Epithelial cell of prostate (primary cell): ENCODE data around the gene GREB1.

Experiments used
- DNase-seq: peaks from one replicate; pipeline ENCODE4 v3.0.0-alpha.2; 2011; ENCODE audit warnings: low read depth, low spot score
- H3K27ac ChIP-seq: fragments of 450-650 bp; 2 replicates; pipeline ENCODE4 v1.5.1; 2017; ENCODE audit warnings: mild to moderate bottlenecking

GREB1 gene

DNA sequence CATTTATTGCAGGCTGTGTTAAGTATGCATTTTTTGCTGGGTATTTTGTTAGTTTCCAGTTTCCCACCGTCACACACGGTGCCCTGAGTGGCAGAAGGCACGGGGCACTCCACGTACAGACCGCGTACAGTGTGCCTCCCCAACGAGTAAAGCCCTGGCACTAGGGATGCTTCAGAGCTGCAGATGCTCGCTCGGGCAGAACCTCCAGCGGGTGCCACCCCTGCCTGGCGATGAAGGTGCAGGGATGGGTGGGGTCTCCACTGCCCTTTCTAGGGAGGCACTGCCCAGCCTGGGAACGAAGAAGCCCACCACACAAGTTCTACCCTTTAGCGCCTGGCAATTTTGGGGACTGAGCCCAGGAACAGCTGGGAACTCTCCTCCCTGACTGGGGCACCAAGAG is 4.1 kb downstream of the GREB1 start:
- DNase-seq: no peak
- no peak overlapping the region for H3K27ac ChIP-seq

DNA sequence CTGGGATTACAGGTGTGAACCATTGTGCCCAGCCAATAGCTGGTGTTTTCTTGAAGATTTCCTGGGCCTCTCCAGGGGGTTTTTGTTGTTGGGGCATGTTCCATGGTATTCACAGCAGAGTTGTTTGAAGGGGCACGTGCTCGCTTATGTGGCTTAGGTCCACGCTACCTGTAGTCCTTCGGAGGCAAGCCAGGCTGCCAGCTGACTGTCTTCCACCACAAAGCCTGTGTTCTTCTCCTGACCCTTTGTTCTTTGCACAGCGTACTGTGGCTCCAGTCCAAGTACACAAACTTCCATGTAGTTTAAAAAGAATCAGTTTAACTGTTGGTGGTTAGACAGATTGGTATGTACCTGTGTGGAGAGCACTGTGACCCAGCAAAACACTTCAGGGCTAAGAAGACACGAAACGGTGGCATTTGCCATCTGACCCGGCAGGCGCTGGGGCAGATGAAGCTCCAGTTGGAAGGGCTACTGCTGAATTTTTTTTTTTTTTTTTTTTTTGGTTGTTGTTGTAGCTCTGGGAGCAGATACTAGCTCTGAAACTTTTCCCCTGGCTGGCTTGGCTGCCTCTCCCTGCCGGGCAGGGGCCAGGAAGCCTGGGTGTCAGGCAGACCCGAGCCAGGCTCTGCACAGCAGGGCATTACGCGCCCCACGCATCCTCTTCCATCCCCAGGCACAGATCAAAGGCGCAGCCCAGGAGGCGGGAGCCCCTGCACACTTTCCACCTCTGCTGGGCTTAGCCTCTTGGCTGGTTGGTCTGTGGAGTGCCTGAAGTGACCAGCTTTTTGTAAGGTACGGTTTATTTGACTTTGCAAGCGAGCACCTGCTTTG is 5.7 kb downstream of the GREB1 start:
- no peak for DNase-seq
- no peak overlapping the region for H3K27ac ChIP-seq

DNA sequence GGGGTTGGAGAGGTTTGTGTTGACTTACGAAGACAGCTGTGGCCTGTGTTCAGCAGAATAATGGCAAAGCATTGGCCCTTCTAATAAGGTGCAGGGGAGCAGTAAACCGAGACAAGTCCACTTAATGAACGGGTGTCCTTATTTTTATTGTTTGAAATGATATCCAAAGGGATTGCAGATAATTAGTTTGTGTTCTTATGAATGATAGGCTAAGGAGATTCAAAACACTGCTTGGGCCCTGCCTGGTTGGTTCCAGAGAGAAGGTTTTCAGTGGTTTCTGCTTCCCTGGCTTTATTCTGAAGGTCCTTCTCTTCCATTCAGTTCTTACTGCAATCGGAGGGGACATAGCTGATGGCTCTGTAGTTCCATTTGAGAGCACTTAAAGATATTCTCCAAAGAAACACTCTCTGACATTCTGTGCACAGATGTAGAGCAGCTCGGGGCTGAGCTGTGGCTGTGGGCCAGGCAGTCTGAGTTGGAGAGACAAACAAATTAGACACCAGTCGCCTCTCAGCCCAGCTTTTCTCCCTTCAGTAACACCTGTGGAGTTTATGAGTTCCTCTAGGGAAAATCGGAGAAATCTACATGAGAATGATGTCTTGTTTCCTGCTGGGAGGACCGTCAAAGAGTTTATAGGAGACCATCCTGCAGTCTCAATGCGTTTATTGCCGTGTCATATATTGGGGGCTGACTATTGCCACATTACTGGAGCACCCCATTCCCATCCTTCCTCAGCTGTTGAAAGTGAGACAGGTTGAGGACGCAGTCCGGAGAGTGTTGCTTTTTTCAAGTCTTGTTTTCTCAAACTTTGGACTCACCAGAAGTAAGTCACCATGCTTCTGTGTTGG is 6.5 kb downstream of the GREB1 start:
- no peak overlapping the region for H3K27ac ChIP-seq
- no peak for DNase-seq

DNA sequence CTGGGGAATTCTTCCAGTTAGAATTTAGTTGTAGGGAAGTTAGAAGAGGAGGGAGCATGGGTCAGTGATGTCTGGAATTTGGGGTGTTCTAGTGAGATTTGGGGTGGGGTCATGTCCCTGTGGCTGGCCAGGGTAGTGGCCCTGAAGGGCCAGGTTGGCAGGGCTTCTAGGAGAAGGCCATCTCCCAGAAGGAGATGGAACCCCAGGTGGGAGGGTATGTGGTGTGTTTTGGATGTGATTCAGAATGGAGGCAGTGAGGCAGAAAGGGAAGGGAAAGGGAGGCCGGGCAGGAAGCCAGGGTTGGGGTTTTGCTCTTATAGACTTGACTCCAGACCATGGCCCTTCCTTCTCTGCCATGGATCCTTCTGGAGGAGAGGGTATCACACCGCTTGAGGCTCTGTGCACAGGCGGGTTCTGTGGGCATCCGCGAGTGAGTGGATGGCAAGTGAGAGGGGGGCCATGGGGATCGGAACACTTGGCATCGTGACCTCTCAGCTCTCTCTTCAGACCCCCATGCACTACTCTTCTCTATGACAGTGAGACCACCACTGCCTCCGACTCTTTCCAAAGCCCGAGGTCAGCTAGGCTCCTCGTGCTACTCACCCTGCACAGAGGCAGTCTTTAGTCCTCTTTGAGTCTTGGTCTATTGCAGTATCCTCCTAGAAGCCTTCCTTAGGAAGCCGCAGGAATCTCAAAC is 7.3 kb downstream of the GREB1 start:
- DNase-seq: no peak
- H3K27ac ChIP-seq: no peak overlapping the region

DNA sequence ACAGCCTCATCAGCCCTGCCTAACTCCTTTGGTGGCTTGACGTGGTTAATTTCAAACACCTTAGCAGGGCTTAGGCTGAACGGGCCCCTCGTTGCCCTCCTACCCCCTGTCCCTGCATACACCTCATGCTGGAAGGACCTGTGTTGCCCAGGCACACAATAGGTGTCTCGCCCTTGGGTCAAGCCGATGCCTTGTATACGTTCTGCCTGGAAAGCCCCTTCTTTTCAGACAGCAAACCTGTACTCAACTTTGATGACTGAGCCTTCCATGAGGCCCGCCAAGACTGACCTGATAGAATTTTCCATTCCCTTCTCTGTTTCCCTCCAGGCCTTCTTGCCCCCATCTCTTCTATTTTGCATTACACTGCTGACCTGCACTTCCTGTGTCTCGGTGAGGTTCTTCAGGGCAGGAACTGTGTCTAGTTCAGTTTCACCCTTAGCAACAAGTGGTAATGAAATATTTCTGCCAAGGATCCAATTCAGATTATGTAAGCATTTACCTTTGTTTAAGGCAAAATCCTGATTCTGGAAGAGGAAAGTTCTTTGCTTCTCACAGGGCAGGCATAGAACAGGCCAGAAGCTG is 7.9 kb downstream of the GREB1 start:
- DNase-seq: no peak
- H3K27ac ChIP-seq: no peak overlapping the region

DNA sequence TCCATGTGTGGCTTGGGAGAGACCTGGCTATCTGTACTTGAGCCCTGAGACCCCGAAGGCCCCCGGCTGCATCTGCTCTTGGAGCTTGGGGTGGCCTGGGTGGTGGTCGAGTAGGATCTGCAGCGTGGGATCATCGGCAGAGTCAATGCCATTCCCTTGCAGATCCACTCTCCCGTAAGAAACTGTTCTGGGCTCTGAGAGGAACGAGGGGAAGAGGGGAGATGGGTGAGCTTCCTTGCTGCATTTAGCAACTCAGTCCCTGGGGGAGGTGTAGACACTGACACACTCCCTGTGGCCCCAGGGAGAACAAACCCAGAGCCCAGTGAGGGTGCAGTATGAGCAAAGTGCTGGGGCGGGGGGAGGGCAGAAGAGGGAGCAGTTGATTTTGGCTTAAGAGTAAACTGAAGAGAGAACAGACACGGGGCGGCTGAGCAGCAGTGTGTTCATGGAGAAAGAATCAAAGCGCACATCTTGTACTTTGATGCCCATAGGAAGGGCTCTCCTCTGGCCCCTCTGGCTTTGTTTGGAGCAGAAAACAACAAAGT is 8.5 kb downstream of the GREB1 start:
- no peak for DNase-seq
- no peak overlapping the region for H3K27ac ChIP-seq

DNA sequence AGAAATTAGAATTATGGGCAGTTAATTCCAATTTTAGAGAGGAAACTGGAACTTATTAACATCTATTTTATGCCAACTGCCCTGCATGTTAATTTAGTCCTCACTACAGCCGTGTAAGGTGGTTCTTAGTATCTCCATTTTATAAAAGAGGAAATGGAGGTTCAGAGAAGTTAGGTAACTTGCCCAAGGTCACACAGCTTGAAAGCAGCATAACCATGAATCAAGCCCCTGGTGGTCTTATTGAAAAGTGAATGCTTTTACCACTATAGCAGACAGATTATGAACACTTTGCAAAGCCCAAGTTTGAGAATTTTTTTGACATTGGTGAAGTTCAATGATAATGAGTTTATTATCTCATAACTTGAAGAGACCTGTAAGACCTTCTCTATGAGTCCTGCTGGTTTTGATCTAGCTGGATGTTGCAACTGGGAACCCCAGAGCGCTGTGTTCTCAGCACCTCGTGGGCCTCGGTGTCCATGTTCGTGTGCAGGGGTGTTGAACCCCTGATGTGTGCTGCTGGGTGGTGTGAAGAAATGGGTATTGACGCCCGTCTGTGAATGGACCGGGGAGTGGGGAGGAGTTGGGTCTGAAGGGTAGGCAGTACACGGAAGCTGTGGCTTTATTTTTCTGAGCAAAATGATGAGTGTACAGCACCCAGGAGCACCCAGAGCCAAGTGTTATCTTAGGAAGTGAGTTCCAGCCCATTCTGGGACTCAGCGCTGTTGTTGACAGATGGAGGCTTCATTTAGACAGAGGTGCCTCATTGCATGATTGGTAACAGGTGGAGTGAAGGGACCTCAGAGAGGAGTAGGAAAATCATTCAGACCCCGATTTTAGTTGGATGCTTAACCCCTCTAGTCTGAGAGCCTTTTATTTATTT is 9.7 kb downstream of the GREB1 start:
- no peak for DNase-seq
- H3K27ac ChIP-seq: no peak overlapping the region

DNA sequence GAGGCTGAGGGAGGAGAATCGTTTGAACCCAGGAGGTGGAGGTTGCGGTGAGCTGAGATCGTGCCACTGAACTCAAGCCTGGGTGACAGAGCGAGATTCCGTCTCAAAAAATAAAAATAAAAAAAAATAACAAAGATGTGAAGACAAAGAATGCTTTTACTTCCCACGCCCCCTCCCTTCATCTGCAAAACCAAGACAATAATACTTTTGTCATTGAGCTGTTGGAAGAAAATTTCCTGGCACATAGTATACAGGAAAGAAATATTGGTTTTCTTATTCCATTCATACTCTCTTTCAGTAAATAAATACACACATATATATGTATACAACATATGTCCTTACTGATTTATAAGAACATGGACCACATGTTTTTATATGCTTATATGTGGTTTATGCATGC is 12.2 kb downstream of the GREB1 start:
- no peak overlapping the region for H3K27ac ChIP-seq
- no peak for DNase-seq

DNA sequence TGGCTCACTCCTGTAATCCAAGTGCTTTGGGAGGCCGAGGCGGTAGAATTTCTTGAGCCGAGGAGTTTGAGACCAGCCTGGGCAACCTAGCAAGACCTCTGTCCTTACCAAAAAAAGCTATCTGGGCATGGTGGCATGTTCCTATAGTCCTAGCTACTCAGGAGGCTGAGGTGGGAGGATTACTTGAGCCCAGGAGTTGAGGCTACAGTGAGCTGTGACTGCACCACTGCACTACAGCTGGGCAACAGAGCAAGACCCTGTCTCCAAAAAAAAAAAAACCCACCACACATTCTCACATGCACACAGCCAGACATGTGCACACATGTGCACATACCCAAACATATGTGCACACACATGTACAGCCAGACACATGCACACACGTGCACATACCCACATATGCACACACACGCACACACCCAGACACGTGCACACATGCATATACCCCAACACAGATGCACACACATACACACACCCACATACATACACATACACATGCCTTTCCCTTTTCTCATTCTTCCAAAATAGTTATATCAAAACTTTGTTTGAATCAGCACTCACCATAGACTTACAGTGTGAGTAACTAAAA is 14.2 kb downstream of the GREB1 start:
- no peak overlapping the region for H3K27ac ChIP-seq
- DNase-seq: no peak

DNA sequence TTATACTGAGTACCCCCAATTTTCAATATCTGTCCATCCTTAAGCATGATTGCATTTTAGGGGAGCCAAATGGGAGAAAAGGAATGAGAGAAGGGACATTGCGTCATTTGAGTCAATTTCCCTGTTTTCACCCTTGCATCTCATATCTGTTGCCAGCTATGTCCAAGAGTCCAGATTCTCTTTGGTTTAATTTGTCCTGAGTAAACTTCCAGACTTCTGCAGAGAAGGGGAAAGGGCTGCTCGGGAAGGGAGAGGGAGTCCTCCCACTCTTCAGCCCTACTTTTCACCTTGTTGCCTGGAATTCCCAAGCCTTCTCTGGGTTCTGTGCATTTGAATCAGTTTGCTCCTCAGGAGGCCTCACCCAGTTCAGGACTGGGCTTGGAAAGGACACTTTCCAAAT is 16.5 kb downstream of the GREB1 start:
- no peak for DNase-seq
- H3K27ac ChIP-seq: no peak overlapping the region

DNA sequence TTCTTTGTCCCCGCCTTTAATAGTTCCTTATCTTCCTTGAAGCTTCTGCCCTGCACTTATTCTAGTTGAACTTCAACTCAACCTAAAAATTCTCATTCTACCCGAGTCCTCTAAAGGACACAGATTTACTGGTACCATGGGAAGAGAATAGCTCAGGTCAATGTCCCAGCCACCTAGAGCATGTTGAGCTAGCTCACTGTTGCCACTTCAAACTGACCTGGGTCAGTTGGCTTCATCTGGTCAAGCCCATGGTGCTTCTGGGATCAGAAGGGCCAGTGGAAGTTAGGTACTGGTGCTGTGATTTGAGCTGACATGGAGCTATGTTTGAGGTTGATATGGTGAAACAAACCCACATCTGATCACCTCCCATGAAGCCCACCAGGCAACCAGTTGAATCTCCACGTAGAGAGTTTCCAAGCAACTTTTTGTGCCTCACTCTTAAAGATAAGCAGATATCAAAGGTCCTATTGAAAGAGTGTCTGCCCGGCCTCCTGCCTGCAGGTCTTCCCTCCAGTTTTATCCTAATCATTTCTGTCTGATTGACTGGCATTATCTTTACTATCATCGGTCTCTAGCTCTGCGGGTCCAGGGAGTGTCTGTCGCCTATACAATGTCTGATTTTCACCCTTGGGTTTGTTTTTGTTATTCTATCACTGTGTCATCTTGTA is 17.2 kb downstream of the GREB1 start:
- DNase-seq: no peak
- H3K27ac ChIP-seq: no peak overlapping the region

DNA sequence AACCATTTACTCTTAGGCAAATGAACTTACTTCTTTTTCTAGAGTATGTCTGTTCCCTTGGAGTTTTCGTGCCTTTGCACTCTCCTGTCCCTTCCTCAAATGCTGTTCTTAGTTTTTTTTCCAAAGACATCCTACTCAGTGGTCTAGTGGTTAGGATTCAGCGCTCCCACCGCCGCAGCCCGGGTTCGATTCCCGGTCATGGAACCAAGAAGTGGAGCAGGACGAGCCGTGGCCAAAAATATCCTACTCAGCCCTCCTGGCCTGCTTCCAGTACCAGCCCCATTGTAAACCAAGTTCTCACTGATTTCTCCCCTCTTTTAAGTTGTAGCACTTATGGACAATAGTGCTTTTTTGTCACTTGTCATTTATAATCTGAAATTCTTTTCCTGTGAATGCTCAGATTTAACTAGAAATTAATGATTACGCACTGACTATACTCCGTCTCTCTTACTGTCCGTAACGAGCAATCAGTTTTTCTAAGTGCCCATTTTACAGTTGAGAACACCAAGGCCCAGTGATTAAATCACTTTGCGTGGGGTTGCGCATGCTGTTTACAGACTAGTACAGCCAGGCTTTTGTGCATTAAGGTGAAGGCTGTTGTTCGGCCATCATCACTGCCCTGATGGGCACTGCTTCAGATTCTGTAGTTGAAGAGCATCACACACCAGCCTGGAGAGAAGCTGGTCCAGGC is 17.9 kb downstream of the GREB1 start:
- DNase-seq: no peak
- H3K27ac ChIP-seq: no peak overlapping the region

DNA sequence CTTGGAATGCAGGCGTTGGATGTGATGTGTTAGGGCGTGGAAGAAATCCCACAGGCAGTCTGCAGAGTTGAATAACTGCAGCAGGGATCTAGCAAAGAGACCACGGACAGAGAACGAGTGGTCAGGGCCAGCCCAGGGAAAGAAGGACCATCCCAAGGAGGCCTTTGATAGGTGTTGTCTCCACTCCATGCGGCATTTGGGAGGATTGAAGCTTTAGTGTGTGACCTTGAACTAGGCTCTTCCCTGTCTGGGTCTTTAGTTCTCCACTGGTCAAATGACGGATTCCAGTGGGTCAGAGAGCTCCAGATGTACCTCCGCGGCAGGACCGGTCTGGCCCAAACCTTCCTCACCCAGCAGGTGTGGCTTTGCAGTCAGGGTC is 18.4 kb downstream of the GREB1 start:
- no peak overlapping the region for H3K27ac ChIP-seq
- DNase-seq: no peak

DNA sequence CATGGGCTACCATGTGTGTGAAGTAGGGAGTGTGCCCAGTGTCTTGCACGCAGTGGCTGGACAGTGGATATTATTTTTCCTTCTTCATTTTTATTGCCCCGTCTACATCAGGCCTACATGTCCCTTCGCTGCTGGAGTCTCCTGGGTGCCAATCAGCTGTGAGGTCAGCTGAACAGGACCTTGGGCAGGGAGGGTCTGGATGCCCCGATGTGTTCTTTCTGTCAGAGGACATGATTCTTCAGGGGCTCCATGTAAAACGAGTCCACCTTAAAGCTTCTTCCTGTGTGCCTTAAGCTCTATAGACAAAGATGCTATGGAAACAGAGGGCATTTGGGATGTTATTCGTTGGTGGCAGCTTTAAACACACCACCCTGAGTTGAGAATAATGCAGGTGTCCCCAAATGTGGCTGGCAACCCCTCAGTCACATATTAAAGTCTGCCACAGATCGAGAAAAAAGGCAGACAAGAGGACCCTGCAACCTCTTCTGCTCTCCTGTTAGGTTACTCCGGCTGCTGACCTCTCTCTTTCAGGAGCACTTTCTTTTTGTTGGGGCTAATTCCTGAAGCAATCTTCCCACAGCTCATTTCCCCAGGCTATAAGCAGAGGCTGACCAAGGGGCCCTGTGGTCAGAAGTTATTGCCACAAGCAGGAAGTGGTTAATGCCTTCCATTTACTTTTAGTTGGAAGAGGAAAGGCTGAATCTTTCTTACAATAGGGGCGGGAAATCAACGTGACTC is 20.0 kb downstream of the GREB1 start:
- DNase-seq: no peak
- no peak overlapping the region for H3K27ac ChIP-seq

DNA sequence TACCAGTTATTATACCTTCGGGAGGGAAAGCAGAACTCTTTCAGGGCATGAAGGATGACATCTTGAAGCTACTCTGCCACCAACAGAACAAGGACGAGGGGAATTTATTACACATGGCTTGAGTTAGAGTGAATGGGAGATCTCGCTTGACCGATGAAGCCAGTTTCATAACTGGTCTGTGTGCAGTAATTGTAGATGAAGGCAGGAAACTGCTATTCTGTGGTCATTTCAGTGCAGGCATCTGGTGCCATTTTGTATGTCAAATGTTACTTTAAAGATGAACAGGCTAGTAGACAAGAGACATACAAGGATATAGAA is 20.5 kb downstream of the GREB1 start:
- no peak for DNase-seq
- H3K27ac ChIP-seq: no peak overlapping the region

DNA sequence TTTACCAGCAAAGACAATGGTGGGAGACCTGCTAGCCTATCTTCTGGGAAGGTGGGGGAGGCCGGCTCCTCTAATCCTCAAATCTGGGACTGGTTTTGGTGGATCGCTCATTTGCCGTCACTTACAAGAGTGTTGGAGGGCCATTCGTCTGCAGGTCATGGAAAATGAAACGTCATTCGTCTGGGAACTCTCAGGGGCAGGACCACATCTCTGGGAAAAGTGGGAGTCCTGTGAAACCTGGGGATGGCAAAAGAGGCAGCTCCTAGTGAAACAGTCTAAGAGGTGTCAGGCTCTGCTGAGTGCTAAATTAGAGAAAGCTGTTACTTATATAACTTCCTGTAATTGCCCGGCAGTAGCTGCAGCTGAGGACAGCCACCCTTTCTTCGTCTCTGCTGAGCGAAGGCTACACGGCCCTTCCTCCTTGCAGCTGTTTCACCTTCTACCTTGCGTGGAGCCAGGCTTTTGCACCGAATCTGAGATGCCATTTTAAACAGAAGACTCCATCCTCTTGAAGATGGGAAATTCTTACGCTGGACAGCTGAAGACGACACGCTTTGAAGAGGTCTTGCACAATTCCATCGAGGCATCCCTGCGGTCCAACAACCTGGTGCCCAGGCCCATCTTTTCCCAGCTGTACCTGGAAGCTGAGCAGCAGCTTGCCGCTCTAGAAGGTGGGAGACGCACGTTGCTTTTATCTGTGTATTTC is 22.4 kb downstream of the GREB1 start:
- no peak for DNase-seq
- no peak overlapping the region for H3K27ac ChIP-seq
